GM12801 (cell line): ENCODE results near the gene VIP.

Experiments
- CTCF ChIP-seq: IDR thresholded peaks from one replicate; pipeline ENCODE4 v1.5.1; 2011; ENCODE audit warnings: control low read depth; ENCODE audit not compliant: insufficient read length; ENCODE audit errors: extremely low read depth

Gene VIP

GRCh38 chr6:152783217-152783878 lies 32.8 kb downstream of the VIP start:
- no peak for TF ChIP-seq CTCF

- no peak for TF ChIP-seq CTCF
Observed at GRCh38 chr6:152794696-152795095, 44.1 kb downstream of the VIP start.

- no peak for TF ChIP-seq CTCF
Observed at GRCh38 chr6:152804150-152804549, 53.6 kb downstream of the VIP start.
